Measurements from ENCODE around the gene RAVER1.

DNA sequence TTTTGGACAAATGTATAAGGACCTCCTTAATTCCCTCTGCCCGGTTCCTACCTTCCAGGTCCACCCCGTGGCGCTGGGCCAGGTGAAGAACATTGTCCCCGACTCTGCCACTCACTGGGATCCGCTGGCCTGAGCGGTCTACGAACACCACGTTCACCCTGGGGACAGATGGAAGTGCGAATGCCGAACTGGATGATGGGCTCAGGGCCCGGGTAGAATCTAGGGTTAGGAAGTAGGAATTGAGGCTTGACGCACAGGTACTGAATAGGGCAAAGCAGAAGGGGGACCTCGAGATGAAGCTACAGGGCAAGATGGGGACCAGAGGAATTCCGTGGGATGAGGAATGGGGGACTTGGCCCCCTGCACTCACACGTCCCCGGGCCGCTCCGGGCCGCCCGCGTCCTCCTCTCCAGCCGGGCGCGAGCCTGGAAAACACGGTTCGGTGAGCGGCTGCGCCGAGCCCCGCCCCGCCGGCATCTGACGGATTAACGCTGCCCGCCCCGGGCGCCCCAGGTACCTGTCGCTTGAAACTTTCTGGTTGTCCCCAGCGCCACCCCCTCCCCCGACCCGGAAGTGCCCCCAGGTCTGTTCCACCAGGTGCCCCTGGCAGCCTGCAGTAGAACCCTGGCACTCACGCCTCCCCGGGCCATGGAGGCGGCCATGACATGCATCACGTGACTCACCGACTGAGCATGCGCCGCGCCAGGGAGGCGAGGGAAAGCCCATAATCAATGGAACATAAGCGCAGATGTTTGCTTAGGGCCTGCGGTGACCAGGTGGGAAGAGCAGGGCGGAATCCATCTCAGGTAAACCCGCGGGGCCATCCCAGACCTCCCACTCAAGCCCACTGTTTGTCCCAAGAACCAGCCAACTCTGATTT is 17.8 kb downstream of the RAVER1 start, which contains the start of gene FDX2:
- TF ChIP-seq, protein P1, sequence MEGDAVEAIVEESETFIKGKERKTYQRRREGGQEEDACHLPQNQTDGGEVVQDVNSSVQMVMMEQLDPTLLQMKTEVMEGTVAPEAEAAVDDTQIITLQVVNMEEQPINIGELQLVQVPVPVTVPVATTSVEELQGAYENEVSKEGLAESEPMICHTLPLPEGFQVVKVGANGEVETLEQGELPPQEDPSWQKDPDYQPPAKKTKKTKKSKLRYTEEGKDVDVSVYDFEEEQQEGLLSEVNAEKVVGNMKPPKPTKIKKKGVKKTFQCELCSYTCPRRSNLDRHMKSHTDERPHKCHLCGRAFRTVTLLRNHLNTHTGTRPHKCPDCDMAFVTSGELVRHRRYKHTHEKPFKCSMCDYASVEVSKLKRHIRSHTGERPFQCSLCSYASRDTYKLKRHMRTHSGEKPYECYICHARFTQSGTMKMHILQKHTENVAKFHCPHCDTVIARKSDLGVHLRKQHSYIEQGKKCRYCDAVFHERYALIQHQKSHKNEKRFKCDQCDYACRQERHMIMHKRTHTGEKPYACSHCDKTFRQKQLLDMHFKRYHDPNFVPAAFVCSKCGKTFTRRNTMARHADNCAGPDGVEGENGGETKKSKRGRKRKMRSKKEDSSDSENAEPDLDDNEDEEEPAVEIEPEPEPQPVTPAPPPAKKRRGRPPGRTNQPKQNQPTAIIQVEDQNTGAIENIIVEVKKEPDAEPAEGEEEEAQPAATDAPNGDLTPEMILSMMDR (IDR thresholded peaks at IDR 0.05; ENCODE audit: low read depth, low read length), result no peak
- TF ChIP-seq MAX (IDR thresholded peaks at IDR 0.05; ENCODE audit: low read depth, low read length) (no peak), POLR2A (IDR thresholded peaks at IDR 0.05; ENCODE audit: extremely low read depth, insufficient read length) (no peak), MYC (IDR thresholded peaks at IDR 0.05; ENCODE audit: low read depth, low read length) (no peak)

Measured in NB4 (cell line).